ENCODE measurements around the gene GNB5.
"Not testable (repeated sequence)": the region's sequence is repeated elsewhere in the genome, so short reads cannot be mapped to it uniquely, and the experiment has no call there.

Gene GNB5

DNA sequence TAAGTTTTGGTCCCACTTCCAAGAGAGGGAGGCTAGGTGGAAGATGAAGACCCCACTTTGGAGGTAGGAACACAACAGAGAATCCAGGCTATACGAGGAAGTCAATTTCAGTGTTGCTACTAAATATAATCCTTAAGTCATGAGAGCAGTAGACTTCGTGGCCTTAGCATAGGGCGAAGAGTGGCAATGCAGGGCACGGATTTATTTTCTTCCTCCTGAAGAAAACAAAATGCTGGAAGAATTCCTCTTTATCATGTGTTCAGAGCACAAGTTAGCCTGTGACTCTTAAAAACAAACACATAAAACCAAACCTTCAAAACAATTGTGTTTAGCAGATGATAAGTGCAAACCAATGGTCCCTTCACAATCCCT is 98.0 kb downstream of the GNB5 start:
- DNase-seq (no peak), ATAC-seq (replicated peaks) (no peak)
- no peak overlapping the region for H3K27ac Mint-ChIP-seq
- H3K36me3 Mint-ChIP-seq (ENCODE audit: insufficient read depth) = no peaks in the 10 kb centered on the region
- H3K27me3 Mint-ChIP-seq = peaks cover 23 to 42% of the 10 kb centered on the region in 2 donors
- peaks cover 4 to 10% of the 10 kb centered on the region in 2 donors for H3K9me3 Mint-ChIP-seq
- no peak overlapping the region for H3K4me3 Mint-ChIP-seq
- no peaks in the 10 kb centered on the region for H3K4me1 Mint-ChIP-seq (ENCODE audit: low read depth in 2 of 2)

DNA sequence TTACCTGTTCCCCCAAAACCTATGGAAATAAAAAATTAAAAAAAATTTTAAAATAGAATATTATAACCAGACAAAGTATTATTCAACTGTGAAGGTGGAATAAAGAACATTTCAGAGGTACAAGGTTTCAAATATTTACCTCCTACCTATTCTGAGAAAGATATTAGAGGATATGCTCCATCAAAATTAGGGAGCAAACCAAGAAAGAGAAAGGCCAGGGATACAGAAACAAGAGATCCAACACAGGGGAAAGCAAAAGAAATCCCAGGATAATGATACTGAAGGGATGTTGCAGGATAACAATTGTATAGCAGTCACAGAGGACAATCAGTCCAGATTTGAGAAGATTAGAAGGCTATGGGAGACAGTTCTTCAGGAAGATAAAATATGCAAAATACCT is 101.0 kb downstream of the GNB5 start:
- H3K4me1 Mint-ChIP-seq (ENCODE audit: low read depth in 2 of 2) = no peaks in the 10 kb centered on the region
- no peak for DNase-seq
- H3K9me3 Mint-ChIP-seq = peaks cover 4 to 10% of the 10 kb centered on the region in 2 donors
- no peak overlapping the region for H3K4me3 Mint-ChIP-seq
- H3K36me3 Mint-ChIP-seq (ENCODE audit: insufficient read depth) = no peaks in the 10 kb centered on the region
- H3K27ac Mint-ChIP-seq = no peak overlapping the region
- H3K27me3 Mint-ChIP-seq = peaks cover 23 to 33% of the 10 kb centered on the region in 2 donors
- ATAC-seq (replicated peaks) = no peak

DNA sequence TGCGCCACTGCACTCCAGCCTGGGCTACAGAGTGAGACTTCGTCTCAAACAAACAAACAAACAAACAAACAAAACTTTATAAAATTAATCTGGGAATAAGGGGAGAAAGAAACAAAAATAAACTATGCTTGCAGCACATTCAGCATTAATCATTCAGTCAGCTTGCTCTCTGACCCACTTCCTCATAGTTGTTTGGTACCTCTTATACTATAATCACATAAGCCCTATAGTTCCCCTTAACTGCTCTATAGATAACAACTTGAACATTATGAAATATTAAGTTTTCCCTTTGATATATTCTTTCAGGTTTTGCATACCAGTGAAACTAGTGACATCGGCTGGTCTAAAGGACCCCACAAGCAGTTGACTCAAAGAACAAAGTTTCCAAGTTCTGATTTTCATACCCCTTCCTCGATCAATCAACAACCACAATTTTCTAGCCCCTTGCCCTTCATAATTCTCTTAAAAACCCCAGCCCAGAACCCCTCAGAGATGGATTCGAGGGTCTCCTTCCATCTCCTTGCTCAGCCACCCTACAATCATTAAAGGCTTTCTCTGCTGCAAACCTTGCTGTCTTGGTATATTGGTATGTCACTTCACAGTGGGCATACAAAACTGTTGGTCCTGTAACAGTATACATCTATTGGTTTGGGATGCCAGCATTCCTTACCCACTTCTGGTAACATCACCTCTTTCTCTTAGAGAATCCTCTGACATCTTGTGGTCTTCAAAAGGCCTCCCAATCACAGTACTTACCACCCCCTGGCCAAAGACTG is 105.0 kb downstream of the GNB5 start:
- no peak overlapping the region for H3K27ac Mint-ChIP-seq
- peaks cover 10 to 12% of the 10 kb centered on the region in 2 donors for H3K27me3 Mint-ChIP-seq
- H3K4me1 Mint-ChIP-seq (ENCODE audit: low read depth in 2 of 2) = peaks cover 13 to 18% of the 10 kb centered on the region in 2 donors
- peaks cover 4 to 10% of the 10 kb centered on the region in 2 donors for H3K9me3 Mint-ChIP-seq
- H3K4me3 Mint-ChIP-seq = no peak overlapping the region
- H3K36me3 Mint-ChIP-seq (ENCODE audit: insufficient read depth) = no peaks in the 10 kb centered on the region
- no peak for DNase-seq
- no peak for ATAC-seq (replicated peaks)

DNA sequence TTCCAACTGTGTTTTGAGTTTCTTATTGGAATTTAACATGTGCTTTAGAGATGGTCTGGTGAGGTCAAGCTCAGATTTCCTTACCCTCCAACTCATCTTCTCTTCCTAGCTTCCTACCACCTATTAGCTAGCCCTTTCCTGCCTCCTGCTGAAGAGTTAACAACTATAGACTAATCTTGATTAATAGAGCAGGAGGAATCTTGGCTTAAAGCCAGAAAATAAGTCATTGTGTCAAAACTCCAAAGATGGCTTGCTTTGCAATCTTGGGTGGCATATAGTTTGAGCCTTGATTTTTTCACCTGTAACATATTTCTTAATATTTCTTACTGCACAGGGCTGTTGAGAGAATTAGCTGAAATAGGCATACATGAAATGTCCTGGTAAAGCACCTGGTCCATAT is 105.9 kb downstream of the GNB5 start:
- Mint-ChIP-seq H3K4me1 (ENCODE audit: low read depth in 2 of 2) (peaks cover 13 to 18% of the 10 kb centered on the region in 2 donors), H3K9me3 (peaks cover 3 to 6% of the 10 kb centered on the region in 2 donors), H3K27me3 (peaks cover 9 to 10% of the 10 kb centered on the region in 2 donors), H3K36me3 (ENCODE audit: insufficient read depth) (no peaks in the 10 kb centered on the region), H3K27ac (no peak overlapping the region), H3K4me3 (no peak overlapping the region)
- DNase-seq (no peak), ATAC-seq (replicated peaks) (no peak)

DNA sequence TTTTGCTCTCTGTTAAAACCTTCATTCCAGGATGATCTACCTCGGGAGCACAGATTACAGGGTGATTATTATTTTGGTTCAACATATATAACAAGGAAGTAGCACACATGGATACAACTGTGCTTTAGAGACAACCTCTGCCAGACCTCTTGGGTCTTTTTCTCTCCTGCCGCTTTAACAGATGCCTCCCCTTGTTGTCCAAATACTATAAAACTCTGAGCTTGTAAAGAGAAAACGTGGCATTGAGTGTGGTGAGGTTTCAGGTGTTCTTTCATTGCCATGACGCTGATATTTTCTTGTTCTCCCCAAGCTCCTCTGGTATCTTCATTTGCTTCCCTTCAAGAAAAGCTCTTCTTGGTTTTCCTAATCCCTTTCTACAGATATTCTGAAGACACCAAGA is 107.6 kb downstream of the GNB5 start:
- no peaks in the 10 kb centered on the region for H3K9me3 Mint-ChIP-seq
- DNase-seq (no peak), ATAC-seq (replicated peaks) (no peak)
- peak overlapping the region in 1 of 2 donors; percentile 85 for H3K27ac Mint-ChIP-seq
- no peak overlapping the region for H3K4me3 Mint-ChIP-seq
- no peaks in the 10 kb centered on the region for H3K36me3 Mint-ChIP-seq (ENCODE audit: insufficient read depth)
- H3K4me1 Mint-ChIP-seq (ENCODE audit: low read depth in 2 of 2) = peaks cover 17 to 24% of the 10 kb centered on the region in 2 donors
- peaks cover 4 to 10% of the 10 kb centered on the region in 2 donors for H3K27me3 Mint-ChIP-seq

DNA sequence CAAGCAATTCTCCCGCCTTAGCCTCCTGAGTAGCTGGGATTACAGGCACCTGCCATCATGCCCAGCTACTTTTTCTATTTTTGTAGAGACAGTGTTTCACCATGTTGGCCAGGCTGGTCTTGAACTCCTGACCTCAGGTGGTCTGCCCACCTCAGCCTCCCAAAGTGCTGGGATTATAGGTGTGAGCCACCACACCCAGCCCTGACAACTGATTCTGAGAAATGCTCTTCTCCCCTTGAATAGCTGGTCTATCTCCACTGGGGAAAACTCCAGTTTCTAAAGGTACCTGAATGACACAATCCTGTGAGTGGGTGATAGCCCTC is 108.2 kb downstream of the GNB5 start:
- not testable (repeated sequence) for ATAC-seq (replicated peaks); H3K9me3 Mint-ChIP-seq; H3K36me3 Mint-ChIP-seq (ENCODE audit: insufficient read depth); DNase-seq
- H3K27me3 Mint-ChIP-seq = peaks cover 10% of the 10 kb centered on the region in 2 donors
- peaks cover 17 to 25% of the 10 kb centered on the region in 2 donors for H3K4me1 Mint-ChIP-seq (ENCODE audit: low read depth in 2 of 2)
- H3K27ac Mint-ChIP-seq = peak overlapping the region; percentile 82 to 85
- H3K4me3 Mint-ChIP-seq = peak overlapping the region; percentile 60 to 65

DNA sequence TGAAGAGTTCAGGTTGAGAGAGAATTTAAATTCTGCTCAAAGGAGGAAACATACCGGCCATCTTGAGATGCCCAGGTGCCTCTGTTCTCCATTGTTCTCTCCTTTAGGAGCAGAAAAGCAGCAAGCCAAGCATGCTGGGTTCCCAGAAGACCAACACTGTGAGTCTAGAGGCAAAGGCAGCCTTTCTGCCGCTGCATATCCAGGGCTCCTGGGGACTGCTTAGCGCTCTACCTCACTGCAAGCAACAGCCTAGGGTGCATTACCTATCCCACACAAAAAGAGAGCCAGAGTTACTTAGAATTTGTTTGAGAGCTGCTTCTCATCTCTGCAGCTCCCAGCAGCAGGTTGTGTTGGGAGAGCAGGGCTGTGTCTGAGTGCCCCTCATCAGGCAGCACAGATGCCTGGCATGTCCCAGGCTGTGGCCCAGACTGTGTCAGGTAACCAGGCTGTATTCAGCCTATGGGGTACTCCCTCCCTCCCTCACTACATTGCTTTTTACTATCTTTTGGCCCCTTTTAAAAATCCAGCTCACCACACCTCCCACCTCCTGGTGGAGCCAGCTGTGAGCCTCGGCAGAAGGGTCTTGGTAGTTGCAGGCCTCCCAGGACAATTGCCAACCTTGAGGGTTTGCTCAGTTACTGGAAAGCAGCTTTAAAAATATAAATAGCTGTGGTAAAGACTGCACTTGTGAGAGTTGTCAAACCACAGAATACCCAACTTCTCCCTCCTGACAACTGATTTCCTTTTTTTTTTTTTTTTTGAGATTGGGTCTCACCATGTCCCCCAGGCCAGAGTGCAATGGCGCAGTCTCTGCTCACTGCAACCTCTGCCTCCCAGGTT is 108.8 kb downstream of the GNB5 start:
- Mint-ChIP-seq H3K9me3 (no peaks in the 10 kb centered on the region), H3K27me3 (peaks cover 10 to 13% of the 10 kb centered on the region in 2 donors), H3K4me3 (peak overlapping the region; percentile 60 to 65), H3K36me3 (ENCODE audit: insufficient read depth) (no peaks in the 10 kb centered on the region), H3K27ac (peak overlapping the region; percentile 82 to 85), H3K4me1 (ENCODE audit: low read depth in 2 of 2) (peaks cover 17 to 25% of the 10 kb centered on the region in 2 donors)
- ATAC-seq (replicated peaks) (peak; percentile 61), DNase-seq (no peak)

DNA sequence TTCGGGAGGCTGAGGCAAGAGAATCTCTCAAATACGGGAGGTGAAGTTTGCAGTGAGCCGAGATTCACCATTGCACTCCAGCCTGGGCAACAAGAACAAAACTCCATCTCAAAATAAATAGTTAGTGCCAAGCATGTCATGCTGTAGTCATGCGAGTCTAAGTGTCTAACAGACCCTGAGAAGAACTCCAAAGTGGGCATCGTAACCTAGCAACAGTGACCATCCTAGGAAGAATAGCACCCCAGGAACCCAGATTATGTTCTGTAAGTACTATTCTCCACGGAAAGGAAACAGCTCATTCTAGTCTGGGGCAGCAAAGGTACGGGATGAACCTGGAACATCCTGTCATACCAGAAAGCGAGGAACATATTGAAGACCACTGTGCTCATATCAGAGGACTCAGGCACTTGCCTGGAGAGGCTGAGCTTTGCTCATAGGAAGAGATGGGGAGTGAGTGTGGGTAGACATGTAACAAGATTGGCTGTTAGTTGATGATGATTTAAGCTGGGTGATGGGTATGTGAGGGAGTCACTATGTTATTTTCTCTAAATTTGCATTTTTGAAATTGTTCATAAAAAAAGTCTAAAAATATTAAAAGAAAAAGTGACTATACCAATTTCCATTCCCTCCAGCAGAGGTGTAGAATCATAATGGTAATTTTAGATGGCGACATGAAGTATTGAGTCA is 110.3 kb downstream of the GNB5 start:
- Mint-ChIP-seq H3K4me3 (no peak overlapping the region), H3K36me3 (ENCODE audit: insufficient read depth) (peaks cover 5% of the 10 kb centered on the region), H3K27me3 (peaks cover 10 to 13% of the 10 kb centered on the region in 2 donors), H3K4me1 (ENCODE audit: low read depth in 2 of 2) (peaks cover 17 to 25% of the 10 kb centered on the region in 2 donors), H3K27ac (no peak overlapping the region), H3K9me3 (no peaks in the 10 kb centered on the region)
- ATAC-seq (replicated peaks) = no peak
- DNase-seq = no peak

DNA sequence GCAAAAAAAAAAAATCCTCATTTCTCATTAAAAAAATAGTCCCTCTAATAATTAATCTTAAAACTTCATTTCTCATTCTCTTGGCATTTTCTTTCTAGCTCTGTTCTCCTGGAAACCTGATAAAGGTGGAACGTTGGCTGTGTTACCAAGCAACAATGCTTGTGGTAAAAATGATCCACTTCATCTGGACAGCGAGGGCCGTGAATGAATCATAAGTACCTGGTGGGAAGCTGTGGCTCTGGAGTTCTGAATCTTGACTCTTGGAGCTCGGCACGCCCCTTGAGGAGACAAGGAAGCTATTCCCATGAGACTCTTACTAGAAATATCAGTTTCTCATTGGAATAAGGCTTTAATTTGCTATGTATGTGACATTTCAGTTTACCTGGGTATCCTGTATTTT is 111.2 kb downstream of the GNB5 start:
- peaks cover 5% of the 10 kb centered on the region for H3K36me3 Mint-ChIP-seq (ENCODE audit: insufficient read depth)
- peaks cover 17 to 25% of the 10 kb centered on the region in 2 donors for H3K4me1 Mint-ChIP-seq (ENCODE audit: low read depth in 2 of 2)
- ATAC-seq (replicated peaks) (no peak), DNase-seq (no peak)
- H3K27me3 Mint-ChIP-seq = peaks cover 10 to 13% of the 10 kb centered on the region in 2 donors
- no peaks in the 10 kb centered on the region for H3K9me3 Mint-ChIP-seq
- no peak overlapping the region for H3K27ac Mint-ChIP-seq
- H3K4me3 Mint-ChIP-seq = no peak overlapping the region

DNA sequence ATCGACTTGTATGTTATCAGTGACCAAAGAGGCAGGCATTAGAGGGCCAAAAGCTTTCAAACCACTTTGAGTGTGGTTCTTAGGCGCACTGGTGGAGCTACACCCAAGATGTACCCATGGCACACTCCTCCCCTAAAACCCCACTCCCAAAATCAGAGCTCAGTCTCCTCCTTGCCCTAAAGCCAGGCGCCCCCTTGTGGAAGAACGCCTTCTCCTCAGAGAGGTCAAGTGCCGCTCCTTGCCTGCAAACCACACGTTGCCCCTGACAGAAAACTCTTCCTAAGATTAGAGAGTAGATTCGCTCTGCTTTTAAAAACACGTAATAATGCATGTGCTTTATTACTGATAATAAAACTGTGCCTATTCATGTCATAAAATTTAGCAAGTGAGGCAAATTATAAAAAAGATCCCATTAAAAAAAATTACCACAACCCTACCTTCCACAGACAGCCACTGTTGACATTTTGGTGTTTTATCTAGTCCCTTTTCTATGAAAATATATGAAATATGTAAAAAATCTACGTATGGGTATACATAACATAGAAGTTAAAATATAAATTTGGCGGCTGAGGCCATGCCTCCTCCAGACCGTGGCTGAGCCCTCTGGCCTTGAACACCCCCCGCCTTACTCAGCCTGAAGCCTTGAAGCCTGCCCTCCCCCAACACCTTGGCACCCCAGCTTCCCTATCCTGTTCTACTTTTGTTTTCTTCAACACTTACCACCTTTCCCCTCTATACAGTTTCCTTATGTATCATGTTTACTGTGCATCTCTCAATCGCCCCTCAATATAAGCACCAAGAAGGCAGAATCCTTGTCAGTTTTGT is 112.1 kb downstream of the GNB5 start:
- H3K27ac Mint-ChIP-seq = no peak overlapping the region
- DNase-seq = peak; percentile 74 to 82 (median 76)
- H3K4me3 Mint-ChIP-seq = no peak overlapping the region
- peaks cover 5% of the 10 kb centered on the region for H3K36me3 Mint-ChIP-seq (ENCODE audit: insufficient read depth)
- H3K4me1 Mint-ChIP-seq (ENCODE audit: low read depth in 2 of 2) = peaks cover 17 to 25% of the 10 kb centered on the region in 2 donors
- no peaks in the 10 kb centered on the region for H3K9me3 Mint-ChIP-seq
- peaks cover 10 to 13% of the 10 kb centered on the region in 2 donors for H3K27me3 Mint-ChIP-seq
- peak; percentile 87 for ATAC-seq (replicated peaks)

DNA sequence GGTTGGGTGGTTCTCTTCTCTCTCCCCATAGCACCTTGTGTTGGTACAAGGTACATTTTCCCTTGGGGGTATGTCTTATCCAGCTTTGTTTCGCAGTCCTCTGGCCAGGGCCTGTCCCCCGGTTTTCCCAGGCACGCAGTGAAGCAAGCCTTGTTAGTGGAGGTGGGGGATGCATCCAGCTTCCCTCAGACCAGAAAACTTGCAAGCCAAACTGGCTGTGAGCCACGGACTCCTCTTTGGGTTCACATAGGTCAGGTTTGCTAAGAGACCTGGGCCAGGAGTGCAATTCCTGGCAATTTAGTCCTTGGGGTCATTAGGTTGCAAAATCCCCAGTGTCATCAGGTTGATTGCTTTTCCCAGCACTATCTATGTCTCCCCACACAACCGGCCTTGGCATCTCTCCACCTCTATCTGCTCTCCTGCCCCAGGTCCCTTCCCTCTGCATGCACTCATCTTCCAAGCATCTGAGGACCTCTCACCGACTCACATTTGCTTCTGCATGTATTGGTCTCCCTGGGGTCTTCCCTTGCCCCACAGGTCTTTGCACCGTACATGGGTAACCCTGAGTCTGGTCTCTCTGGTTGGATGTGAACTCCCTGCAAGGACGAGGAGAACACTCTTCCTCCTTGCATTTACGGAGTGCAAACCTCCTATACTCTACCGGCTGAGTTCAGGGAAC is 112.9 kb downstream of the GNB5 start:
- Mint-ChIP-seq H3K9me3 (no peaks in the 10 kb centered on the region), H3K27ac (no peak overlapping the region), H3K36me3 (ENCODE audit: insufficient read depth) (peaks cover 5% of the 10 kb centered on the region), H3K27me3 (peaks cover 10 to 13% of the 10 kb centered on the region in 2 donors), H3K4me3 (no peak overlapping the region), H3K4me1 (ENCODE audit: low read depth in 2 of 2) (peaks cover 16 to 19% of the 10 kb centered on the region in 2 donors)
- ATAC-seq (replicated peaks) = no peak
- no peak for DNase-seq

All from effector memory CD8-positive, alpha-beta T cell (primary cell).